COLO668 (cell line): Measurements from ENCODE around the gene PKNOX1.
"Not testable (repeated sequence)": the region's sequence is repeated elsewhere in the genome, so short reads cannot be mapped to it uniquely, and the experiment has no call there.

Experiments used
- DNase-seq: peaks from one replicate; lab custom pipeline; 2025; ENCODE audit not compliant: unreplicated experiment; lab: John Stamatoyannopoulos, UW

The PKNOX1 gene

DNA sequence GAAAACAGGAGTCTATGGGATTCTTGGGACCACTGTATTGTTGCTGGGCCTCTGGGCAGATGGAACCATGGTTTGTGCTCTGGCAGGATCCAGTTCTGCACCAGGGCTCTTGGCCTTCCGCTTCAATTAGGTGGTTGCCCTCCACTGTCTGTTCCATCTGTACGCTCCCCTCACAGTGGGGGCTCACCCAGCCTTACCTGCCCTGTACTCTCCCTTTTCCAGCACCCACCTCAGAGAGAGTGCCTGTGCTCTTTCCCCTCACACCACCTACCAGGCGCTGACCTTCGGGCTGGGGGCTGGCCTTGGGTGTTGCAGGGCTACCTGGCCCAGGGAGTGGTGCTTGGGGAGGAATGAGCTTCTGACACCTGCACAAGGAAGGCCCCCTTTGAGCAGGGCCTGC, 7.5 kb downstream of the PKNOX1 start:
- no peak for DNase-seq

DNA sequence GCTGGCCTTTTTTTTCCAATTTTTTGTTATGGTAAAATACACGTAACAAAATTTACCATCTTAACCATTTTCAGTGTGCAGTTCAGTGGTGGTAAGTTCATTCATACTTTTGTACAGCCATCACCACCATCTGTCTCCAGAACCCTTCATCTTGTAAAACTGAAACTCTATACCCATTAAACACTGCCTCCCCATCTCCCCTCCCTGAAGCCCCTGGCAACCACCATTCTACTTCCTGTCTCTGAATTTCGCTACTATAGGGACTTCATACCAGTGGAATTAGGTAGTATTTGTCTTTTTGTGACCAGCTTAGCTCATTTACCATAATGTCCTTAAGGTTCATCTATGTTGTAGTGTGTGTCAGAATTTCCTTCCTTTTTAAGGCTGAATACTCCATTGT, 8.7 kb downstream of the PKNOX1 start:
- no peak for DNase-seq

DNA sequence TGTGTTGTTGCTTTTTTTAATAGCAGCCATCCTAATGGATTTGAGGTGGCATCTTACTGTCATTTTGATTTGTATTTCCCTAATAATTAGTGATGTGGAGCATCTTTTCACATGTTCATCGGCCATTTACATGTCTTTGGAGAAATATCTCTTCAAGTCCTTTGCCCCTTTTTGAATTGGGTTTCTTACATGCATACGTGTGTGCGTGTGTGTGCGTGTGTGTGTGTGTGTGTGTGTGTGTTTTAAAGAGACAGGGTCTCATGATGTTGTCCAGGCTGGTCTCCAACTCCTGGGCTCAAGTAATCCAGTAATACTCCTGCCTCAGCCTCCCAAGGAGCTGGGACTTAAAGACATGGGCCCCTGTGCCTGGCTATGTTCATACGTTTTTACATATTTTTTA, 9.5 kb downstream of the PKNOX1 start:
- no peak for DNase-seq

DNA sequence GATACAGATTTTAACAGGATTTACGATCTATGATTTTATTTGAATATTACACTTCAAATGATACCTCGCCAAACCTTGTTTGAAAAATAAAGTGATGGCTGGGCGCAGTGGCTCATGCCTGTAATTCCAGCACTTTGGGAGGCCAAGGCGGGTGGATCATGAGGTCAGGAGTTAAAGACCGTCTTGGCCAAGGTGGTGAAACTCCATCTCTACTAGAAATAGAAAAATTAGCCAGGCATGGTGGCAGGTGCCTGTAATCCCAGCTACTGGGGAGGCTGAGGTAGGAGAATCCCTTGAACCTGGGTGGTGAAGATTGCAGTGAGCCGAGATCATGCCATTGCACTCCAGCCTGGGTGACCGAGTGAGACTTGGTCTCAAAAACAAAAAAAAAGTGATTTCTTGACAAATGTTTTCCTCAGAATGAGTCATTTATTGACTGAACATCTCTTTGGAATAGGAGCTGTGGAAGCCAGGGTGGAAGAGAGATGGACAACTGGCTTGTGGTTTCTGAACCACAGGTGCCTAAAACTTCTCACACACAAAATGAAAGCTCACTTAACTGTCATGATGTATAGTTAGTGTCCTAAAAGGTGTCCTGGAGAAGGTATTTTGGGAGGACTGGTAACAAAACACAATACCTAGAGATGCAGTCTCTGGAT, 11.9 kb downstream of the PKNOX1 start:
- no peak for DNase-seq

DNA sequence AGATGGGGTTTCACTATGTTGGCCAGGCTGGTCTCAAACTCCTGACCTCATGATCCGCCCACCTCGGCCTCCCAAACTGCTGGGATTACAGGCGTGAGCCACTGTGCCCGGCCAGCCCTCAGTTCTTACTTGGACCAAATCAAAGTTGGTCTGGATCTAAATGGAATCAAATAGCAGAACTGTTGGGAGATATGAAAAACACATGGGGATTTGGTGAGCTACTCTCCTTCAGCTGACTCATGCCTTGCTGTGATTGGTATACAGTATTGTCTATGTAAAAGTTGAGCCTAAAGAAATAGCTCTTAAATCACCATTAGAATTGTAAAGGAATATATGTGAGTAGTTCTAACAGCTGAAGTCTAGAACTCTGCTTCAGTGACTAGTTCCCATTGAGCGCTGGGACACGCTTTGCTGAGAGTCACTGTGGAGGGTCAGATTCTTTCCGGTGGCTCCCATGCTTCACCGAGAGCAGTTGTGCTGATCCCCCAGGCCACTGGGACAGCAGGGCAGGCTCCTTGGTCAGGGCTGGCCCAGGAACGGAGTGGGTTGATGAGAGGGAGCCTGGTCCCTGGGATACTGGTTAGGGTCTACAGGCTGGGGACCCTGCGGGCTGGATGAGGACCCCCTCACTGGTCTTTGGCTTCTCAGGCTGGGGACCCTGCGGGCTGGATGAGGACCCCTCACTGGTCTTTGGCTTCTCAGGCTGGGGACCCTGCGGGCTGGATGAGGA, 14.0 kb downstream of the PKNOX1 start:
- DNase-seq, result no peak

DNA sequence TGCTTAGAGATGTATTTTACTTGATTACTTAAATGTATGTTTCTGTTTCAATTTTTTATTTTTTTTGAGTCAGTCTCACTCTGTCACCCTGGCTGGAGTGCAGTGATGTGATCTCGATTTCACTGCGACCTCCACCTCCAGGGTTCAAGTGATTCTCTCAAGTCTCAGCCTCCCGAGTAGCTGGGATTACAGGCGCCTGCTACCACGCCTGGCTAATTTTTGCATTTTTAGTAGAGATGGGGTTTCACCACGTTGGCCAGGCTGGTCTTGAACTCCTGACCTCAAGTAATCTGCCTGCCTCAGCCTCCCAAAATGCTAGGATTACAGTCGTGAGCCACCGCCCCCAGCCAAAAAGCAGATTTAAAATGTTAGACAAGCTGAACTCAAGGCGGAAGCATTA, 15.0 kb downstream of the PKNOX1 start:
- DNase-seq, result not testable (repeated sequence)

DNA sequence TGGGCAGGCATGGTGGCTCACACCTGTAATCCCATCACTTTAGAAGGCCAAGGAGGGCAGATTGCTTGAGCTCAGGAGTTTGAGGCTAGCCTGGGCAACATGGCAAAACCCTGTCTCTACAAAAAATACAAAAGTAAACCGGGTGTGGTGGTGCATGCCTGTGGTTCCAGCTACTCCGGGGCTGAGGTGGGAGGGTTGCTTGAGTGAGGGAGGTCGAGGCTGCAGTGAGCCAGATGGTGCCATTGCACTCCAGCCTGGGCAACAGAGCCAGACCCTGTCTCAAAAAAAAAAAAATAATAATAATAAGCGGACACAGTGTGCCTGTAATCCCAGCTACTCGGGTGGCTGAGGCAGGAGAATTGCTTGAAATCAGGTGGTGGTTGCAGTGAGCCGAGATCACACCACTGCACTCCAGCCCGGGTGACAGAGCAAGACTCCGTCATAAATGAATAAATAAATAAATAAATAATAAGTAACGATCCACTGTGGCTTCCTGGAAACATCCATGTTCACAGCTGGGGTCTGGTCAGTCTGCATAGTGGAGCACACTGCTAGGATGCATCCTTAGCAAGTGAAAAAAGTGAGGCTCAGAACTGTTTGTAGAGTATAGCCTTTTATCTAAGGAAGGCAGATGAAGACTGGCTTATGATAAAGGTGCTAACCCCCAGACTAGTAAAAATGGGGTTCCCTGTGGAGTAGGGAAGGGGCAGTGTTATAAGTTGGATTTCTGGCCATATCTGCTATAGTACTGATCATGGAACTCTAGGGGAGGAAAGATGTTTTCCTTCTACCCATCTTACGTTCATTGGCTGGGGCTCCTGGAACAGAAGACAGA, 15.7 kb downstream of the PKNOX1 start:
- DNase-seq, result no peak

DNA sequence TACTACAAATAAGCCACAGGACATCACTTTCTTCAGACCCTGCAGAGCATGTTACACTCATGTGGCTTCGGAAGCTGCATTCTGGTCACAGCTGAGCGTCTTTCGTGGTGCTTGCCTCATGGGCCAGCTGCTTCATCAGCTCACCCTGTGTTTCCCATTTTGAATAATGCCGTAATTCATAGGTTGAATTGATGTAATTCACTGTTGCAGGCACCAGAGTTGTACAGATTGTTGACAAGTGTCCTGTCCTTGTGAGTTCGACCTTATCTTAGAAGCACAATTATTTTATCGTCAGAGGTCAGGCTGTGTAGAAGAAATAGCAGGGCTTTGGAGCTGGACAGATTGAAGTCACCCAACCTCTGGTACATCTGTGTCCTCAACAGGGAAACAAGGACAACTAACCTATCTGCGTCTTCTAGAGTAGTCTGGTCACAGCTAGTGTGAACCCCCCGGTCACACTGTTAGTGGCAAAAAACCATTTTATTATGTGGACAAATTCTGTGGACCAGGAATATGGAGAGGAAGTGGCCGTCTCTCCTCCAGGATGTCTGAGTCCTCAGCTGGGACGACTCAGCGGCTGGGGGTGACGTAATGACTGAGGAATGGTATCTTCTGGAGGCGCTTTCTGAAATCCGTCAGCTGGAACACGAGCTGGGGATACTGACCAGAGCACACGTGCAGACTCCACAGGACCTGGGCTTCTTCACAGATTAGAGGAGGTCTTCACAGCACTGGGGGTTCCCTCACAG, 17.8 kb downstream of the PKNOX1 start:
- no peak for DNase-seq

DNA sequence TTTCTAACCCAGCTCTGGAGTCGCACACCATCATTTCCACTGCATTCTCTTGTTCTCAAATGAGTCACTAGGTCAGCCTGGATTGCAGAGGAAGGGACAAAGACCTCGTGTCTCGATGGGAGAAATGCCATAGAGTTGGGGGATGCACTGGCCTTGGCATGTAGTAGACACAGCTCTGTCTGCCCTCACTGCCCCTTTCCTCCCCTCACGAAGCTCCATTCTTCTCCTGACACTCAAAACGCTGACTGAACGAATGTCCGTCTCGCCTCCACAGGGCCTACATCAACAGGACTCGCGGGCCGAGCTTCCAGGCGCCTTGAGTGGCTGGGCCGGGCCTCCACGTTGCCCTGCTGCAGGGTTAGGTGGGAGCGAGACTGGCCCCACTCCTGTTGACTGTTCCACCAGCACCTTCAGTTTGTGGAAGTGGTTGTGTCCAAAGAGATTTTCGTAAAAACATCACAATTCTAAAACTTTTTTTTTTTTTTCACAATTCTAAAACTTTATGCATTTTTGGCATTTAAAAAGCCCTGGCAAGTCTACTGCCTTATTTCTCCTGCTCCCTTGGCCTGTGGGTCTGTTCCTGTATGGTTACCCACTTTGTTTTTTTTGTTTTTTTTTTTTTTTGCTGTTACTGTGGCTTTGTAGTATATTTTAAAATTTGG, 18.8 kb downstream of the PKNOX1 start:
- DNase-seq, result no peak

DNA sequence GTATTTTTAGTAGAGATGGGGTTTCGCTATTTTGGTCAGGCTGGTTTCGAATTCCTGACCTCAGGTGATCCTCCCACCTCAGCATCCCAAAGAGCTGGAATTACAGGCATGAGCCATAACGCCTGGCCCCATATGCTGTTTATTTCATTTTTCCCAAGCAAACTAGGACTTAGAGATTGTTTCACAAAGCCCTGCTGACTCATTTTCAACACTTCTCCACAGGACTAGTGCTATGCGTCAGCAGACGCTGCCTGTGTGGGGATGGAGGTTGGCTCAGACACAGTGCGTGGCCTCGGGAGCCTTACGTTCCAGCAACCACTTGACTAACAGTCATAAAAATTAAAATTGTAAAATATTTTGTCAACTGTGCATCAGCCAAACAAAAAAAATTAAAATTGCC, 22.7 kb downstream of the PKNOX1 start:
- DNase-seq, result no peak

DNA sequence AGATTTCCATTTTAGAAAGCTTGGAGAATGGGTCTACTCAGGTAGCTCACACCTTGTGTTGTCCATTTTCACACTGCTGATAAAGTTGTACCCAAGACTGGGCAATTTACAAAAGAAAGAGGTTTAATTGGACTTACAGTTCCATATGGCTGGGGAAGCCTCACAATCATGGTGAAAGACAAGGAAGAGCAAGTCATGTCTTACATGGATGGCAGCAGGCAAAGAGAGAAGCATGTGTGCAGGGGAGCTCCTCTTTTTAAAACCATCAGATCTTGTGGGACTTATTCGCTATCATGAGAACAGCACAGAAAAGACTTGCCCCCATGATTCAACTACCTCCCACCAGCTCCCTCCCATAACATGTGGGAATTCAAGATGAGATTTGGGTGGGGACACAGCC, 23.6 kb downstream of the PKNOX1 start:
- DNase-seq, result not testable (repeated sequence)

DNA sequence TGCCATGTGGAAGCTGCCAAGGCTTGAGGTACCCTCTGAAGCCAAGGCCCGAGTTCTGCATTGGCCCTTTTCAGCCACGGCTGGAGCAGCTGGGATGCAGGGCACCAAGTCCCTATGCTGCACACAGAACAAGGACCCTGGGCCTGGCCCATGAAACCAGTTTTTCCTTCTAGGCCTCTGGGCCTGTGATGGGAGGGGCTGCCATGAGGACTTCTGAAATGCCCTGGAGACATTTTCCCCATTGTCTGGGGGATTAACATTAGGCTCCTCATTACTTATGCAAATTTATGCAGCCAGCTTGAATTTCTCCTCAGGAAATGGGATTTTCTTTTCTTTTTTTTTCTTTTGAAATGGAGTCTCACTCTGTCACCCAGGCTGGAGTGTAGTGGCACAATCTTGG, 24.8 kb downstream of the PKNOX1 start:
- DNase-seq, result not testable (repeated sequence)

DNA sequence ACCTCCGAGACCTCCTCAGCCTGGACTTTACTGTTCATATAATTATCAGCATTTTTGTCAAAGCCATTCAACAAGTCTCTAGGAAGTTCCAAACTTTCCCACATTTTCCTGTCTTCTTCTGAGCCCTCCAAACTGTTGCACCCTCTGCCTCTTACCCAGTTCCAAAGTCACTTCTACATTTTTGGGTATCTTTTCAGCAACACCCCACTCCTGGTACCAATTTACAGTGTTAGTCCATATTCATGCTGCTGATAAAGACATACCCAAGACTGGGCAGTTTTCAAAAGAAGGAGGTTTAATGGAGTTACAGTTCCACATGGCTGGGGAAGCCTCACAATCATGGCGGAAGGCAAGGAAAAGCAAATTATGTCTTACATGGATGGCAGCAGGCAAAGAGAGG, 25.7 kb downstream of the PKNOX1 start:
- DNase-seq, result not testable (repeated sequence)

DNA sequence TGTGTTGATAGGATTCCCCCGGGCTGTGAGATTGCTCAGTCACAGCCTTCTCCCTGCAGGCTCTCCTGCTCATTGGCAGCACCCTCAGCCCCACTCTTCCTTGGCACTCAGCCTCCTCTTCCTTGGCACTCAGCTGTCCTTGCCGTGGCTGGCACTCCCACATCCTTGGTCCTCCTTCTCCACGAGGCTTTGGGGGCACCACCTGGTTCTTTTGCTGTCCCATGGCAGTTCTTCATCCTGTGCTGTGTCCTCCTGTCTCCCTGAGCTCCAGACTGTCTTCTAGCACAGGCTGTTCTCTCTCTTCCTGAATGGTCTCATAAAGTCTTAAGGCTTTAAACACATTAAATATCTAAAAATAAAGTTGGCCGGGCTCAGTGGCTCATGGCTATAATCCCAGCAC, 27.0 kb downstream of the PKNOX1 start:
- DNase-seq, result no peak

DNA sequence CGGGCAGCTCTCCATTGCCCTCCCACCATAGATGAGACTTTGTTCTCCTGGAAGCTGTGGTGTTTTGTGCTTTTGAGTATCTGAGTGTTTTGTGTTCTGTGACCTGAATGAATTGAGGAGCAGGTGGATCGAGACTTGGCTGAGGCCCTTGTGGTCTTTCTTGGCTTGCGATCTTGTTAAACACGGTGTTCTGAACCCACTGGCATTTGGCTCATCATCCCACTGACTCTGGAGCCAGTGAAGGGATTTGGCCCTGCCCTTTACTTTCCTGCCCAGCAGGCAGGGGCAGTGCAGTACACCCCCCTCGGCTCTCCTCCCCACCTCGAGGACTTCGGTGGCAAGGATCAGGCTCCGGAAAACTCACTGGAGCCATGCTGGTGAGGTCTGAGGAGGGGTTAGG, 30.6 kb downstream of the PKNOX1 start:
- DNase-seq, result no peak

DNA sequence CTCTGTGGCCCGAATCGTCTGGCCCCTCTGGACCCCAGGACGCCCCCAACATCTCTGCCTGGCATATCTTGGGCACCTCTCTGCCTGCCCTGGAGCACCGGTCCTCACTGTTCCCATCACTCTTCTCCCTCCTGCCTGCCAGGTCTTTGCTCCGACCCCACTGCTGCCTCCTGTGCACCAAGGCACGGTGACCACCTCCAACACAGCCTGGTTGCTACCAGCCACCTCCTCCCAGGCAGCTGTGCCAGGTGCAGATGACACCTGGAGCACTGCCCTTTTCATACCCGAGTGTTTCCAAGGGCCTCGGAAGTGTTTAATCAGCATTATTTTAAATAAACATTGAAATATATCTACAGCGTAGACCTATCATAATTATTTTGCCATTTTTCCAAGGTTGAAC, 31.3 kb downstream of the PKNOX1 start:
- peak; percentile 84 for DNase-seq

DNA sequence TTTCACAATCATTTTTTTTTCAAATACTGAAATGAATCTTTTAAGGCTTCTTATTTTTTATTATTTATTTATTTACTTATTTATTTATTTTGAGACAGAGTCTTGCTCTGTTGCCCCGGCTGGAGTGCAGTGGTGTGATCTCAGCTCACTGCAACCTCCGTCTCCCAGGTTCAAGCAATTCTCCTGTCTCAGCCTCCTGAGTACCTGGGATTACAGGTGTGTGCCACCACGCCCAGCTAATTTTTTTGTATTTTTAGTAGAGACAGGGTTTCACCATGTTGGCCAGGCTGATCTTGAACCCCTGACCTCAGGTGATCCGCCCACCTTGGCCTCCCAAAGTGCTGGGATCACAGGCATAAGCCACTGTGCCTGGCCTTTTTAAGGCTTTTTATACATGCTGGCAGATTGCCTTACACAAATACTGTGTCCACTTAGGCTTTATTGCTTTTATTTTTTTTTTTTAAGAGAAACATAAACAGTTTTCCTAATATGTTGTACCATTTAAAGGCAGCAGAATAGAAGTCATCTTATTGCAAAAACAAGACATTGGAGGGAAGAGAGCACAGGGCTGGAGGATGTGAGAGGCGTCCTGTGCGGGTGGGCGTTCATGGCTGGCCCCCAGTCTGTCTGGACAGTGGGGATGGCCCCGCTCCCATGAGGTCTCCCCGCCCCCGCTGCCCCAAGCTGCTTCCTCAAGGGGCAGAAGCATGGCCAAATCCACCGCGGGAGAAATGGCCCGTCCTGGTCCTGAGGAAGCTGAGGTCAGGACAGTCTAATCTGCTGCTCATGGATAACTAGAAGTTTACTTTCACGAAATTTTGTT, 31.9 kb downstream of the PKNOX1 start:
- peak; percentile 45 for DNase-seq

DNA sequence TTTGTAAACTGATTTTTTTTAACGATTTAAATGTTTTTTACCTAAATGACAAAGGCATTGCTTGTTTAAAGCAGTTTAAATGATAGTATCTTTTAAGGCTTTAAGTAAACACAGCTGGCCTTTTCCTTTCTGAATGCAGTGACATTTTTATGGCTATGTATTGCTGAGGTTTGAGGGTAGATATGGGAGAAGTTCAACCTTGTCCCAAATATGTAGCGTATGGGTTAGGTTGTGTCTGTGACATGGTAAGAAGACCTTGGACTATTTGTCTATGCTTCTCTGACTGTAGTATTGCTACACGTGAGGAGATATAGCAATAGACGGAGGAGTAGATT, 32.5 kb downstream of the PKNOX1 start:
- no peak for DNase-seq

DNA sequence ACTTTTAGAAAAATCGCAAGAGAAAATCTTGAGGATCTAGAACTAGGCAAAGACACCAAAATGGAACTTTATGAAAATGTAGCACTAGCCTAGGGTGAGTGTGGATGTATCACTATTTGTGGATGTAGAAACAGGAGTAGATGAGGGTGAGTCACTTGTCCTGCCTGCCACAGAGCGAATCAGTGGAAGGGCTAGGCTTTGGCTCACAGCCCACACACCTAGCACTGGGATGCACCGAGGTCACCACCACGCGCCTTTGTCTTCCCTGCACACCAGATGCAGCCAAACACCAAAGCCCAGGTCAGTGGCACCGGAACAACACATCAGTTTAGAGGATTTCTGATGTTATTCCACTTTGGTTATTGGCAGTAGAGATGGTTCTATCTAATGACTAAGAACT, 38.2 kb downstream of the PKNOX1 start:
- DNase-seq, result no peak

DNA sequence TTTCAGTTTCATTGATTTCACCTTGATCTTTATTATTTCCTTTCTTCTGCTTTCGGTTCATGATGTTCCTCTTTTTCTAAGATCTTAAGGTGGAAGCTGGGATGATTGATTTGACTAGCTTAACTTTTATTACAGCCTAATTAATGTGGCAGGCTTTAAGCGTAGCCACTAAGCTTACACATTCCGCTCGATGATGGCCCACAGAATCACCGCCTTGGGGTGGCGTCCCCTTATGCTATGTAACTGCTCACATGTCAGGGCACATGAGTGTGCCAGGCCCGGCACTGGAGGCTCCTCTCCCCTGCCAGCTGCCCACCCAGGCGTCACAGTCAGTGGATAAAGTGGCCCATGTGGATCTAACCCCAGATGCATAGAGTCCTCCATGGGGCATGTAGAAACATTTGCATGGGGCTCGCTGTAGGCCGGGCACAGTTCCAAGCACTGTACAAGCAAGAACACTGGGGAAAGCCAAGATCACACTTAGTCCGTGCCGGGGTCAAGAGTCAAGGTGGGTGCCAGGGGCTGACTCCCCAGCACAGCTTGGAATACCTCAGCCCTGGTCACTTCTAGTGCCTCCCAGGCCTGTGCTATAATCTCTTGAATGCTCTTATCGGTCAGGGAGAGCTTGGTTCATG, 41.7 kb downstream of the PKNOX1 start:
- no peak for DNase-seq
